ENCODE measurements around the gene TRPM2. TPM values are rescaled to one million over a fixed set of nuclear protein-coding genes. Genes with fewer than 3 reads are reported as not detected.

TRPM2 gene
- total RNA-seq, 2 donors from 2014 or later: 1.6 to 2.7 TPM

GRCh38 chr21:44466996-44467858, 113.8 kb downstream of the TRPM2 start:
- H3K4me3 ChIP-seq: no peak overlapping the region
- no peaks in the 10 kb centered on the region for H3K36me3 ChIP-seq
- no peak for DNase-seq (ENCODE audit: low spot score)
- H3K4me1 ChIP-seq (replicated peaks): no peaks in the 10 kb centered on the region
- H3K27ac ChIP-seq: no peak overlapping the region
- no peak for TF ChIP-seq POLR2A (IDR thresholded peaks at IDR 0.05)
- H3K9me3 ChIP-seq: no peaks in the 10 kb centered on the region
- no peaks in the 10 kb centered on the region for H3K27me3 ChIP-seq (replicated peaks; ENCODE audit: insufficient read depth)
- intact Hi-C loops (cut with DNase I): no loop called here
- 89% methylated on average over 34 of the region's 36 CpGs for WGBS

- H3K27me3 ChIP-seq (replicated peaks; ENCODE audit: insufficient read depth): peaks cover 2% of the 10 kb centered on the region
- H3K9me3 ChIP-seq: no peaks in the 10 kb centered on the region
- no peak overlapping the region for H3K4me3 ChIP-seq
- WGBS: 93% methylated on average over 13 of the region's 15 CpGs
- no peaks in the 10 kb centered on the region for H3K36me3 ChIP-seq
- DNase-seq (ENCODE audit: low spot score): no peak
- TF ChIP-seq POLR2A (IDR thresholded peaks at IDR 0.05) (no peak), CTCF (IDR thresholded peaks at IDR 0.05) (no peak), POLR2AphosphoS5 (IDR thresholded peaks at IDR 0.05) (no peak)
- H3K27ac ChIP-seq: no peak overlapping the region
- intact Hi-C loops (cut with DNase I): no loop called here
- H3K4me1 ChIP-seq (replicated peaks): no peaks in the 10 kb centered on the region
Observed at GRCh38 chr21:44467859-44468195, 114.4 kb downstream of the TRPM2 start.

DNA sequence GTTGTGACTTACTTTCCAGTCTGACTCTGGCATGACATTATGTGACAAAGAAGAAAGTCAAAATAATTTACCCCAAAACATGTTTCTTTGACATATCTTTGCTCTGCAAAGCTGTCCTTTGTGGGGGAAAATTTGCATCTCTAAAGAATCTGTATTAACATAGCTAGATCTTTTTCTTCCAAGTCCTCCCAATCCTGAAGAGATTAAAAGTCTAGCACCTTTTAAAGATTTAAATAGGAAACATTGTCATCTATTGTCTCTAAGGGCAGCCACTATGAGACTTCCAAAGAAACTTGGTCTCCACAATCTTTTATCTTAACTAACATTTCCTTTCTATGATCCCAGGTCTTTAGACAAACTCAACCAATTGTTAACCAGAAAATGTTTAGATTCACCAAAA, 117.9 kb downstream of the TRPM2 start:
- no peak overlapping the region for H3K27ac ChIP-seq
- TF ChIP-seq POLR2AphosphoS5 (IDR thresholded peaks at IDR 0.05) (no peak), POLR2A (IDR thresholded peaks at IDR 0.05) (no peak), CTCF (IDR thresholded peaks at IDR 0.05) (no peak)
- DNase-seq (ENCODE audit: low spot score): no peak
- no peaks in the 10 kb centered on the region for H3K9me3 ChIP-seq
- no peaks in the 10 kb centered on the region for H3K36me3 ChIP-seq
- no peaks in the 10 kb centered on the region for H3K4me1 ChIP-seq (replicated peaks)
- intact Hi-C loops (cut with DNase I): no loop called here
- peaks cover 2% of the 10 kb centered on the region for H3K27me3 ChIP-seq (replicated peaks; ENCODE audit: insufficient read depth)
- no peak overlapping the region for H3K4me3 ChIP-seq

DNA sequence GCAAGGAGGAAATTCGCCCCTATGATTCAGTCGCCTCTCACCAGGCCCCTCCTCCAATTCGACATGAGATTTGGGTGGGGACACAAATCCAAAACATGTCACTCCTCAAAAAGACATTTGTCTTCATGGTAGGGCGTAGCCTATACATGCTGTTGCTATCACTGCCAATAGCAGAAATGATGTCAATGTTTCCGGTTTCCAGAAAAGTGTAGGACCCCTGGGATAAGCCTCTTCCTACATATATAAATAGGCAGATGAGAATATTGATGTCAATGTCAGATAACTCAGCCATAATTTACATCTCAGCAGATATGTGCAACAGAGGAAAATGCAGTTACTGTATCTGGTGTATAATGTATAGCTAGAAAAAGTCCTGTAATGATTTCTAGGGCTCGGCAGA, 118.6 kb downstream of the TRPM2 start:
- no peaks in the 10 kb centered on the region for H3K9me3 ChIP-seq
- no peaks in the 10 kb centered on the region for H3K4me1 ChIP-seq (replicated peaks)
- intact Hi-C loops (cut with DNase I): no loop called here
- H3K27ac ChIP-seq: no peak overlapping the region
- H3K27me3 ChIP-seq (replicated peaks; ENCODE audit: insufficient read depth): peaks cover 2% of the 10 kb centered on the region
- no peaks in the 10 kb centered on the region for H3K36me3 ChIP-seq
- H3K4me3 ChIP-seq: no peak overlapping the region
- TF ChIP-seq POLR2AphosphoS5 (IDR thresholded peaks at IDR 0.05) (no peak), POLR2A (IDR thresholded peaks at IDR 0.05) (no peak), CTCF (IDR thresholded peaks at IDR 0.05) (no peak)
- 87% methylated on average over 6 of the region's 6 CpGs for WGBS
- DNase-seq (ENCODE audit: low spot score): no peak

DNA sequence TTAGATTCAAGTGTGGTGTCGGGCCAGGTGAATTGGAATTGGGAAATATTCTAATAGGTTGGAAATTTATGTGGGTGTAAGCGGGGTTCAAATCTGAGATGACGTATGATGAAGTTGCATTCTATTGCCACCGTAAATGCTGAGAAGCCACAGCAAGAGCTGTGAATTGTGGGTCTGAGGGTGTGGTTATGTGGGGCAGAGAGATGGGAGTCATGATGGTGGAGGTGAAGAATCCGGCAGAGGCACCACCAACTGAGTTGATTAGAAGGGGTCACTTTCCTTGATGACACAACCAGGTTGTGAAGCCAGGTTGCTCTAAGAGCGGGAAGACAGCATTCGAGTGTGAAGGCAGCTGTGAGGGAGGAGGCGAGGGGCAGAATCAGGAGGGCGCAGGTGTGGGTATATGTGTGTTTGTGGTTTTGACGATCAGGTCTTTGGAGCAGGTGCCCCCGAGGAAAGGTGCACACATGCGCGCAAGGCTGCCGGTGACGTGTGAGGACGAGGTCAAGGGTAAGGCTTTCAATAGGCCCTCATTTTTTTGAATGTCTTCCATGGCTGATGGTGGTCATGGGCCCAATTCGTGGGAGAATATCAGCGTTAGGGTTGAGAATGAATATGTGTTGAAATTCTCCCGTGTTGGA, 120.6 kb downstream of the TRPM2 start:
- H3K27me3 ChIP-seq (replicated peaks; ENCODE audit: insufficient read depth): peaks cover 2% of the 10 kb centered on the region
- H3K27ac ChIP-seq: no peak overlapping the region
- no peaks in the 10 kb centered on the region for H3K9me3 ChIP-seq
- intact Hi-C loops (cut with DNase I): no loop called here
- H3K4me3 ChIP-seq: no peak overlapping the region
- no peaks in the 10 kb centered on the region for H3K4me1 ChIP-seq (replicated peaks)
- 92% methylated on average over 18 of the region's 19 CpGs for WGBS
- TF ChIP-seq POLR2AphosphoS5 (IDR thresholded peaks at IDR 0.05) (no peak), CTCF (IDR thresholded peaks at IDR 0.05) (no peak), POLR2A (IDR thresholded peaks at IDR 0.05) (no peak)
- DNase-seq (ENCODE audit: low spot score): no peak
- H3K36me3 ChIP-seq: no peaks in the 10 kb centered on the region

Measured in prostate gland (tissue), 2 donors.